GM21786 (cell line): ENCODE results near the gene ZBED2.
A peak's percentile ranks its signal among the peaks of the same experiment; 100 is the strongest.
"Not testable (repeated sequence)": the region's sequence is repeated elsewhere in the genome, so short reads cannot be mapped to it uniquely, and the experiment has no call there.

Experiments
- ATAC-seq: cut with Tn5 transposase; IDR thresholded peaks from one replicate; pipeline ENCODE4 v1.9.1; 2021; ENCODE audit not compliant: unreplicated experiment

ZBED2 gene, protein sequence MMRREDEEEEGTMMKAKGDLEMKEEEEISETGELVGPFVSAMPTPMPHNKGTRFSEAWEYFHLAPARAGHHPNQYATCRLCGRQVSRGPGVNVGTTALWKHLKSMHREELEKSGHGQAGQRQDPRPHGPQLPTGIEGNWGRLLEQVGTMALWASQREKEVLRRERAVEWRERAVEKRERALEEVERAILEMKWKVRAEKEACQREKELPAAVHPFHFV

DNA sequence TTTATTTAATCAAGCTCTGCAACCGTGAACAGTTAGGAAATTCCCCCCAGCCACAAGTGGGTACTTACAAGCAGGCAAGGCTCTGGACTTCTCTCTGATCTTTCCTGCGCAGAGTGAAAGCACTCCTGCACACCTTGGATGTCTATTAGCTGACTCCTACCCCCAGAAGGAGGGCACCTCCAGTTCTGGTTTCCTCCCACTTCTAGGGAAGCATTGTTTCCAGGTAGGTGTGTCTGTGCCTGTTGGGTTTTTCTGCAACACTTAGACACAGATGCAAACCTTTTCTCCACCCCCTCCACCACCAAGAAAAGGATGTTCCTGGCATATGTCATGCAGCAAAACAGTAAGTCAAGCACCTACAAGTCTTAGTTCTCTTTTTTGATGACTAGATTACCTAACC lies at the start of gene ZBED2:
Gene ZBED2 (minus strand): TSS at position 115 of the 400 bp plus-strand sequence. CDS start 1,145 bp downstream, outside the sequence.
- peak; percentile 45 for ATAC-seq

DNA sequence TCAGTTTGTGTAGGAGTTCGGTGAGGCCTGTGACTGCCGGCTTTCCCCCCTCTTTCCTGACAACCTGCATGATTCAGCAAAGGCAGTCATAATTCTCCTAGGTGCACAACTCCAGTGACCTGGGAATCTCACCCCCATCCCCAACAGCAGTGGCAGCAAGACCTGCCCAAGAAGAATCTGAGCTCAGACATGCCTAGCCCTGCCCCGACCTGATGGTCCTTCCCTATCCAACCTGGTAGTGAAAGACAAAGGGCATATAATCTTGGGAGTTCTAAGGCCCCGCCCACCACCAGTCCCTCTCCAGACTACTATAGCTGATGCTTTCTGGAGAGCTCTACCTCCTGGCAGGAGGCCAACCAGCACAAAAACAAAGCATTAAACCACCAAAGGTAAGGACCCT lies 44.2 kb upstream of the ZBED2 start:
- no peak for ATAC-seq

DNA sequence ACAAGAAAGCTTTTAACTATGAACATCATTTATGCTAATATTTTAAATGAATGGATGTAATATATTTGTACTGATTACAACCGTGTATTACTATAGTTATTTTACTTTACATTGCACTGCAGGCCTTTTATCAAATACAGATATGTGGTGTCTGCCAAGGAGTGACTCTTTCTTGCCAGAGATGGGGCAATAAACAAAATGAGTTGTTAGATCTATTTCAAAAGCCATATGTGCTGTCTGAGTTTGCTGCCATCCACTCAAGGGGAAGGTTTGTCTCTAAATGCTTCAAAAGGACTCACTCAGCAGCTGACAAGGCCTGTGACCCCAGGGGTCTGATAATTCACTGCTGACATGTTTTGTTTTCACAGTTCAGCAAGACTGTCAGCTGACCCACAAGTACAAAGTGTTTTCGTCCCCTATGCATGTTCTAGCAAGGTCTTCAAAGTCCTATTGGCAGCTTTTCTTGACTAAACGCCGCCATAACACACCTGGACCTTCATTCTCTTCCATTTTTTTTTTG lies 41.3 kb upstream of the ZBED2 start:
- ATAC-seq = no peak

DNA sequence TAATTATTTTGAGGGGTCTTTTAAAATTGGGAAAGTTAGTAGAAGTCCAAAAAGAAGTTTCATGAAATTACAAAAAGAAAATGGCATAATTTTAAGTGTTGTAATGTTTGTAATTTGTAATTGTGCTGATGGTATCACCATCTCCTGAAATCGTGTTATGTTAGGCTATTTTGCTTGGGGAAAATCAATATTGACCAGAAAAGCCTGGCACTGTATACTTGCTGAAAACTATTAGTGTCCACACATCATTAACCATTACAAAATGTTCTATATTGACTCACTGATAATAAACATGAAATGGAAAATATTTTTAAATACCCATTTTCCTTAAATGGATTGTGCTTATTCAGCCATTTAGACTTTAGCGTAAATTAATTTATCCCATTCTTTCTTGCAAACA lies 40.3 kb upstream of the ZBED2 start:
- ATAC-seq = no peak

DNA sequence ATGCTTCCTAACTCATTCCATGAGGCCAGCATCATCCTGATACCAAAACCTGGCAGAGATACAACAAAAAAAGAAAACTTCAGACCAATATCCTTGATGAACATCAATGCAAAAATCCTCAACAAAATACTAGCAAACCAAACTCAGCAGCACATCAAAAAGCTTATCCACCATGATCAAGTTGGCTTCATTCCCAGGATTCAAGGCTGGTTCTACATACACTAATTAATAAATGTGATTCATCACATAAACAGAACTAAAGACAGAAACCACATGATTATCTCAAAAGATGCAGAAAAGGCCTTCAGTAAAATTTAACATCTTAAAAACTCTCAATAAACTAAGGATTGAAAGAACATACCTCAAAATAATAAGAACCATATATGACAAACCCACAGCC lies 35.5 kb upstream of the ZBED2 start:
- ATAC-seq = not testable (repeated sequence)

DNA sequence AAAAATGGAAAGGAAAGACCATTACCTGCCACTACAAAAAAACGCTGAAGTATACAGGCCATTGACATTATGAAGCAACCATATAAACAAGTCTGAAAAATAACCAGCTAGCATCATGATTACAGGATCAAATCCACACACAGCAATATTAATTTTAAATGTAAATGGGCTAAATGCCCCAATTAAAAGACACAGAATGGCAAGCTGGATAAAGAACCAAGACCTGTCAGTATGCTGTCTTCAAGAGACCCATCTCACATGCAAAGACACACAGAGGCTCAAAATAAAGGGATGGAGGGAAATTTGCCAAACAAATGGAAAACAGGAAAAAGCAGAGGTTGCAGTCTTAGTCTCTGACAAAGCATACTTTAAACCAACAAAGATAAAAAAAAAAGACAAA lies 33.9 kb upstream of the ZBED2 start:
- ATAC-seq = not testable (repeated sequence)

DNA sequence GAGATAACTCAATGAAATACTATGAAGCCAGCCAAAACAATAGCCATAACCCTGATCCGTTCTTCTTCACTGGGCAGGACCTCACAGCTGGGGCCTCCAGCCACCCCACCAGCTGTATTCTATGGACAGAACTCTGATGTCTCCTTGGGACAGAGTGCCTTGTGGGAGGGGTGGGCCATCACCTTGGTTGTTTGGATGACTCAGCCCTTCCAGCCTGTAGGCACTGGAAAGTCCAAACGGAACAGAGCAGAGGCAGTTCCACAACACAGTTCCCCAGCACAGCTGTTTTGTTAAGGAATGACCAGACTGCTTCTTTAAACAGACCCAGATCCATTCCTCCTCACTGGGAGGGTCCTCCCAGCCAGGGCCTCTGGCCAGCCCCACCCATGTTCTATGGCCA lies 31.9 kb upstream of the ZBED2 start:
- no peak for ATAC-seq

DNA sequence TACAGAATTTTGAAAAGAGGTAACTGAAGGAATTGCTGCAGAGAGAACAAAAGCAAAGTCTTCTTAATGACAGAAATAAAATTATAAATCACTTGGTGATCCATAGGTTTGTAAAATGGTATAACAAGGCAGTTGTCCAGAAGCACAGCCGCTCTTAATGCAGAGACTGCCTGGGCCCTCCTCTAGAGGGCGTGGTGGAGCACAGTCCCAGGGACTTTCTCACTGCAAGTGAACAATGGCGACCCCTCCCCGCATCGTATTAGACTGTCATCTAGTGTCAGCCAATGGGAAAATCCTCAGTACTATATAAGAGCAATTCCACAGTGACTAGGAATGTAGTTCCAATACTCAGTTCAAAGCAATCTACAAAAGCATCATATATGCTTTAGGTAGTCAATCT lies 26.4 kb upstream of the ZBED2 start:
- ATAC-seq = no peak

DNA sequence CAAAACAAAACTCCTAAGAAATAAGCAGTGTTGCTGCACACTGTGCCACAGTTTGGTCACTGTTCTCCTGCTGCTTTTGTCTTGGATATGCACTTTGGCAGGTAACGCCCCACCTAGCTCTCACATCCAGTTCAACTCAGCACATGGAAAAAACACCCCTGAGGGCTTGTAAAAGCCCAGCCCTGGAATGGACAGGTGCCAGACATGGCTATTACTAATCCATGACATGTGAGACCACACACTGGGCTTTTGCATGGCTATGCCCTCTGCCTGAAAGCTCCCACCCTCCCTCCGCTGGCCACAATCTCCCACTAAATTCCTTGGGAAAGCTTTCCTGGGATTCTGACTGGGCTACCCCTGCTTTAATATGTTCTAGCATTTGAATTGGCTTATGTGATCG lies 24.7 kb upstream of the ZBED2 start:
- no peak for ATAC-seq

DNA sequence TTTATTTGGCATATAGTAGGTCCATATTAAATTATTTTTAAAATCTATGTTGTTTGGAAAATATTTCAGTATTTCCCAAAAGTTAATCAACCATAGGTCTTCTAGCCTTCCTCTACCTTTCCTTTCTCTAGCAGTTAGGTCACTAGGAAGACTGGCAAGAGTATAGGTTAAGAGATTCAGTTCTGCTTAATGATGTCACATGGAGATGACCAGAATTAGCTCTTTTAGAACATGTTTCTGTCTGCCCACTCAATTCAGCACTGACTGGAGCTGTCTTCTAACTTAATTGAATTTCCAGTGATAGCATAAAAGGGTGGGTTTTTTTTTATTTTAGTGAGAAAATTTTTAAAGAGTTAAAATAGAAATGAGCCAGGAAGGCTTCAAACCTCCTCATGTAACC lies 23.8 kb upstream of the ZBED2 start:
- ATAC-seq = no peak

DNA sequence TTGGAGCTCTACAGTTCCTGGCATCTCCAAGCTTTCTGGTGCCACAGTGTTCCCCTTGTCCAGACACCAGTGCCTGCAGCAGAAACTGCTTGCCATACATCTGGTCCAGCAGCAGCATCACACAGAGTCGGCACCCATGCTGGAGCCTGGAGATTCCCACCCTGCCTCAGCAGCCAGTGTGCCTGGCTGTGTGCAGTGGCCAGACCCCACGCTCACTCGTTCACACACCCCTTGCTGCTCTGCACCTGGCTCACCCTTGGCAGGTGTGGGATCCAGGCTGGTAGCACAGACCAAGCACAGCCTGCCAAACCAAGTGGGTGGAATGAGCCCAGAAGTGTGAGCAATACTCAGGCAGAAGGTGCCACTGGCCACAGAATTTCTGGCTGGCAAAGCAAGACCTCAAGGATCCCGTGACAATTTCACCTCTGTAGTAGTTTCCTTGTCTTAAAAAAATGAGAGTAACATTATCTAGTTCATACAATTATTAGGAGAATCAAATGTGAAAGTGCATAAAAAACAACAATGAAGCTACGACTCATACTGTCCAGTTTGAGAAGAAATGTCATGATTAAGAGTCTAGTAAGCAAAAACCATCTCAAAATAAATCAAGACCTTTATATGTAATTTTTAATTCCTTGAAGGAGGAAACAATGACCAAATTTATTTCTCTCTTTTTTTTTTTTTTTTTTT lies 22.9 kb upstream of the ZBED2 start:
- no peak for ATAC-seq

DNA sequence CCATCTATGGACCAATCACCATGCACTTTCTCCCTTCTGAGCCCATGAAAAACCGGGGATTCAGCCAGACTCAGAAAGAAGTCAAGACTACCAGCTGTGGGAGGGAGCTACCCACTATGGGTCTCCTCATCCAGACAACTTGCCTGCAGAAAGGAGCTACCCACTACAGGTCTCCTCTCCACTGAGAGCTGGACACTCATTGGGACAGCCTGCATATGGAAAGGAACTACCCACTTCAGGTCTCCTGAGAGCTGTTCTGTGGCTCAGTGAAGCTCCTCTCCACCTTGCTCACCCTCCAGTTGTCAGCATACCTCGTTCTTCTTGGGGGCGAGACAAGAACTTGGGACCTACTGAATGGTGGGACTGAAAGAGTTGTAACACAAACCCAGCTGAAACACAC lies 22.3 kb upstream of the ZBED2 start:
- no peak for ATAC-seq

DNA sequence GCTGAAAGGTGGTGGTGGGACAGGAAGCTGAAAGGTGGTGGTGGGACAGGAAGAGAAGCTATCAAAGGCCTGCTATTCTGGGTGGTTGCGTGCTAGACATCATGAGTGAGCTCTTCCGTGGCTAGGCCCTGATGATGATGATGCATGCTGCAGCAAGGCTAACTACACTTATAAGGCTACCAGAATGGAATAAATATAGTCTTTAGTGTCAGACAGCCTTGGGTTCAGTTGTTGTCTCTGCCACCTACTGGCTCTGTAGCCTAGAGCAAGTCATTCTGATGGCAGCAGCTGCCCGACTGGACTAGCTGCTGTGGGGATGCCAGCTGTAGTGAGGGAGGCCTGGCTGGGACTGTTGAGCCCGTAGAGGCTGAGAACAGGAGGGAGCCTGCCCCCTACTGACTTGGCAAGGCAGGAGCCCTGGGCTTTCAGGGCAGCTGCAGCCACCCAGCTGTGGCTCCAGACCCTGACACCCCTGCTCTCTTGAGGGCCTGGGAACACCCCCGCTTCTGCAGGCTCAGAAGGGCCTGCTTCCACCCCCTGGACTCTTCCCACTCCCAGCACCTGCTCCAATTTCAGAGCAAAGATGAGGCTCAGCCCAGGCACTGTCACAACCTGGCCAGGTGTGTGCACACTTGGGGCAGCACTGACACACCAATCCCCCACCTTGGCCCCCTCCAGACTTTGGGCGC lies 21.4 kb upstream of the ZBED2 start:
- ATAC-seq = peak; percentile 84

DNA sequence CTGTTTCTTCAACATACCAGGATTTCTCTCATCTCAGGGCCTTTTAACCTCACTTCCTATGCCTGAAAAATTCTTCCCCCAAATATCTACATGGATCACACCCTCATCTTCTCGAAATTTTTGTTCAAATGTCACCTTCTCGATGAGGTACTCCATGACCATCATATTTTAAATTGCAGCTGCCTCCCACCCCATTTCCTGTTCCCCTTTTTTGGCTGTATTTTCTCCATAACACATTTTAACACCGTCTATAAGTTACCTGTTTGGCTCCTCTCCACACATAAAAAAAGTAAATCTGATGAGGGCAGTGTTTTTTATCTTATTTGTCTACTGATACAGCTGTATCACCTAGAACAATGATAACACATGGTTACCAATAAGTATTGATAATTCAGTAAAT lies 20.7 kb upstream of the ZBED2 start:
- no peak for ATAC-seq

DNA sequence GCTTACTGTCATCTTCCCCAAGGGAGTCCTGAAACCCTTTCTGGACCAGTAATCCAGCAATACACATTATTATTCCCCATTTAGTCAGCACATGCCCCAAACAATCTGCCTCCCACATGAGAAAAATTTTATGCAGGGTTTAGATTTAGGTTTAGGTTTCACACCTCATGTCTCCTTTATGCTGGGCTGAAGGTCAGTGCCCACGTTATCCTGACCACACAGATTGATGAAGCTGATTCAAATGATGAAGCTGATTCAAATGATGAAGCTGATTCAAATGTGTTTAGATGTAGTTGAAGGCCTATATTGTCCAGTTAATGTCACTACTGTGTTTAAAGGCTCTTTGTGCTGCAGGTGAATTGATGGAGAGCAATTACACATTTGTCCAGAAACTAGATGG lies 18.1 kb upstream of the ZBED2 start:
- no peak for ATAC-seq

DNA sequence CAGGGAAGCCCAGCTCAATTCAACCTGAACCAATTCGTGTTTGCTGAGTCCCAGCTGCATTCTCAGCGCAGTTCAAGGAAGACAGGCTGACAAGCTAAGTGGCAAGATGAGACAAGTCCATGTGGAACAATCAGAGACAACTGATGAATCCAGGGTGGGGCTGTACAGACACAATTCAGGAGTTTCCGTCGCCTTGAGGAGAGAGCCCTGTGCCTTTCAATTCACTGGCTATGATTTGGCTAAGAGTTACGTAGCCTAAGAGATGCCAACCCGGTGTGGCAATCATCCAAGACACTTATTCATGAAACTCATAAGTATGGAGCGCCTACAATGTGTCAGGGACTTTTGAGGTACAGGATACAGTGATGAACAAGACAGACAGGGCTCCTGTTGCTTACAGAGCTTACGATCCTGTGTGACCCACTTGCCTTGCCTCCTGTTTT lies 15.5 kb upstream of the ZBED2 start:
- ATAC-seq = peak; percentile 21

DNA sequence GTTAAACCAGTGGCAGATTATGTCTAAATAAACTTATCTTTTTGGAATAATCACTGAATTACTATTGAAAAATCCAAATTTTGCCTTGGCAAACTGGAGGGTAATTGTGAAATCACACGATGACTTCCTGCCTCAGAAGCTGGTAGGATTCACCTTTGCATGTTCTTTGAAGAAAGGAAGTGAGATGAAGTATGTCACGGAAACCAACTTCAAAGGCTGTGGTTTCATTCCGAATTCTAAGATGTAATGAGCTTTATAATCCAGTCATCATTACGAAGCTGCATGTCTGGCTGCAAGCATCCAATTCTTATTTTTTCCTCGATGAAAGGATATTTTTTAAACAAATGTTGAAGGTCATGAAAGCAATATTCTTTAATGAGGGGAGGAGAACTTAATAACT lies 15.0 kb upstream of the ZBED2 start:
- peak; percentile 97 for ATAC-seq

DNA sequence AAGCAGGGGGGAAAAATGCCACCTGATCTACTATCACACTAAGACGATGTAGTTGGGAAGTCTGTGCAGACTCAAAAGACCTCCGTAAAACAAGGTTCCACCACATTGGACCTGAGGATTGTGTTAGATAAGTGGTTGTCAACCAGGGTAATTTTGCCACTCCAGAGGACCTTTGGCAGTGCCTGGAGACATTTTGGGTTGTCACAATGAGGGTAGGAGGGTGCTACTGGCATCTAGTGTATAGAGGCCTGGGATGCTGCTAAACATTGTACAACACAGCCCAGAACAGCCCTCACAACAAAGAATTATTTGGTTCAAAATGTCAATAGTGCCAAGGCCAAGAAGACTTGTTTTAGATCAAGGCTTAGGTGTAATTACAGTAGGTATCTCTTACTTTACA lies 14.6 kb upstream of the ZBED2 start:
- ATAC-seq = no peak

DNA sequence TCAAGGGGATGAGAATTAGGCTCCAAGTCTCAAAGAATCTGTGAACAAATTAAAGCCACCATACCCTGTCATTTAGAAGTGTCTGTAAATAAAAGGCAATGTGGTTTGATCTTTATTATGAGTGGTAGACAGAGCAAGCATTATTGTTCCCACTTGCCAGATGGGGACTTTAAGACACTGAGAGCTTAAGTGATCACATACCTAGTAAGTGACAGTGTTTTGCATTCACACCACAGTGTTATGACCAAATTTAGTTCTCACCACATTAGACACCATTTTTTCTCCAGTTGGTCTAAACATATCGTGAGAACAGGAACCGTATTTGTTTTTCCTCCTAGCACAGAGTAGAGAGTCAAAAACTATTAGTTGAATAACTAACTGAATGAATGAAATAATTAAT lies 13.2 kb upstream of the ZBED2 start:
- ATAC-seq = no peak

DNA sequence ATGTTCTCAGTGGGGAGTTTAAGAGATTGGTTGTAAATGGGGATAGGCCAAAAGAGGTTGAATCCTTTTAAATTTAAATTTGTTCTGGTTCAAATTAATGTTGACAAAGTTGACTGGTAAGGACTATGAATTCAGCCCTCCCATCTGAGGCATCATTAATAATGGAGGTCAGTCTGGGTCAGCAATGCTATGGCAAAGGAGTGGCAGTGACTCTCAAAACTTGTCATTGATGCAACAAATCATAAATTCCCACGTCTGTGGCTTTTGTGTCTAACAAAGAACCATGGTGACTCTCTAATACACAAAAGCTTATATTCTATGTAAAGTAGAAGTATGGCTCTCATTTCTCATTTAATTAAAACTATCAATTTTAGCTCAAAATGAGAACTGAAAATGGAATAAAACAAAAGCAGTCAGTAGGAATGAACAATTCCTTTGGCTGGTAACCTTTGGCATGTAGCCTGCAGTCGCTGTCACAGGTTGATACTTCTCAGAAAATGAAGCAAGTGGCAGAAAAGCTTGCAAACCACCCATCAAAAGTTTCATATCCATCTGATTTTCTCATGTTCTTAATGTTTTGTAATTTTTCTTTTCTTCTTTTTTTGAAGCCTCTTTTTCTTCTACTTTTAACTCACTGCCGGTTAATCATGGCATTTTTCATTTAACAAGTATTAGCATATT lies 12.2 kb upstream of the ZBED2 start:
- ATAC-seq = no peak

DNA sequence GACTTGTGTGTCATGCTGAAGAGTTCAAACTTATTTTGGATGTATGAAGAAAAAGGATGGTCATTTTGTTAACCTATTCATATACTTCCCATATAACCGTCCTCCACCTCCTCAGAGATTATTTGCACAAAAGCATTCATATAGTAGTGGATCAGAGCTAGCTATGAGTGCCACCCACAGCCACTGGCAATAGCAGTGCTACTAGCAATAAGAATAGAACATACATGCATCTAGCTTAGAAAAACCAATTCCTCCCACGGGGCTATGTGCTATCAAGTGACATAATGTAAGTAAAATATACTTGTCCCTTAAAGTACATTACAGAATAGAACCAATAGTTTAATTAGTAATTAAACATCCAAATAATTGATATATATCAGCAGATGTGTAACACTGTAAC lies 10.3 kb upstream of the ZBED2 start:
- ATAC-seq = no peak

DNA sequence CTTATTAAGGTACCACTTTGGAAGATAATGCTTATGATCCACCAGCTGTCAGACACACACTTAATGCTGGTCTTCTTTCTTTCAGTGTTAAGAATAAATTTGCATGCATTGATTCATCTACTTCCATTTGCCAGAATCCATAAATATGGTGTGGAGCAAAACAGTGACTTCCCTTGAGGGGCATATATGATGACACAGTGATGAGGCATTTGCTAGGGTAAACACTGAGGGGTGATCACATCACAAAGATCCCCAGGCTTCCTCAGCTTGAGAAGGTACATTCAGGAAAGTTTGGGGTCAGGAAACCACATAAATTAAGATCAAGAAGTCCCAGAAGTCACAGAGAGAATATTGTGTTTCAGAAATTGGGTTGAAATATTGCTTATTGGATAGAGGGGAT lies 9.9 kb upstream of the ZBED2 start:
- no peak for ATAC-seq
